ENCODE data around the gene ABT1. TPM values are rescaled to one million over a fixed set of nuclear protein-coding genes. Genes with fewer than 3 reads are reported as not detected.

ABT1 gene
- total RNA-seq, 4 donors from 2014 or later, result 11.9 to 17.6 (median 15.0) TPM

DNA sequence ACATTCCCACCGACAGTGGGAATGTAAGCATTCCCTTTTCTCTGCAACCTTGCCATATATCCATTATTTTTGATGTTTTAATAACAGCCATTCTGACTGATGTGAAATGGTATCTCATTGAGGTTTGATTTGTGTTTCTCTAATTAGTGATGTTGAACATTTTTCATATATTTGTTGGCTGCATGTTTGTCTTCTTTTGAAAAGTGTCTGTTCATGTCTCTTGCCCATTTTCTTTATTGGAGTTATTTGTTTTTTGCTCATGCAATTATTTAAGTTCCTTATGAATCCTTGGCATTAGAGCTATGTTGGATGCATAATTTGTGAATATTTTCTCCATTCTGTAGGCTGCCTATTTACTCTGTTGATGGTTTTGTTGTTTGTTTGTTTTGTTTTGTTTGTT lies 18.0 kb upstream of the ABT1 start:
- Histone ChIP-seq H3K4me3 (replicated peaks in 1 of 3) (no peak overlapping the region), H3K27ac (no peak overlapping the region), H3K9me3 (no peaks in the 10 kb centered on the region), H3K36me3 (no peaks in the 10 kb centered on the region), H3K4me1 (no peaks in the 10 kb centered on the region), H3K27me3 (peaks cover 5% of the 10 kb centered on the region)
- WGBS, 2 donors, result 96 to 100% methylated on average over 1 of the region's 1 CpG
- TF ChIP-seq, protein P1, sequence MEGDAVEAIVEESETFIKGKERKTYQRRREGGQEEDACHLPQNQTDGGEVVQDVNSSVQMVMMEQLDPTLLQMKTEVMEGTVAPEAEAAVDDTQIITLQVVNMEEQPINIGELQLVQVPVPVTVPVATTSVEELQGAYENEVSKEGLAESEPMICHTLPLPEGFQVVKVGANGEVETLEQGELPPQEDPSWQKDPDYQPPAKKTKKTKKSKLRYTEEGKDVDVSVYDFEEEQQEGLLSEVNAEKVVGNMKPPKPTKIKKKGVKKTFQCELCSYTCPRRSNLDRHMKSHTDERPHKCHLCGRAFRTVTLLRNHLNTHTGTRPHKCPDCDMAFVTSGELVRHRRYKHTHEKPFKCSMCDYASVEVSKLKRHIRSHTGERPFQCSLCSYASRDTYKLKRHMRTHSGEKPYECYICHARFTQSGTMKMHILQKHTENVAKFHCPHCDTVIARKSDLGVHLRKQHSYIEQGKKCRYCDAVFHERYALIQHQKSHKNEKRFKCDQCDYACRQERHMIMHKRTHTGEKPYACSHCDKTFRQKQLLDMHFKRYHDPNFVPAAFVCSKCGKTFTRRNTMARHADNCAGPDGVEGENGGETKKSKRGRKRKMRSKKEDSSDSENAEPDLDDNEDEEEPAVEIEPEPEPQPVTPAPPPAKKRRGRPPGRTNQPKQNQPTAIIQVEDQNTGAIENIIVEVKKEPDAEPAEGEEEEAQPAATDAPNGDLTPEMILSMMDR (IDR thresholded peaks at IDR 0.05), result no peak
- no peak for TF ChIP-seq POLR2A (IDR thresholded peaks at IDR 0.05)
- intact Hi-C loops (cut with DNase I), result no loop called here
- DNase-seq, result no peak

GRCh38 chr6:26581164-26581915 lies 15.4 kb upstream of the ABT1 start:
- no peak for DNase-seq
- H3K27me3 ChIP-seq, result peaks cover 5% of the 10 kb centered on the region
- H3K27ac ChIP-seq, result no peak overlapping the region
- no peaks in the 10 kb centered on the region for H3K9me3 ChIP-seq
- TF ChIP-seq, protein P1 (IDR thresholded peaks at IDR 0.05), result no peak
- no peak for TF ChIP-seq POLR2A (IDR thresholded peaks at IDR 0.05)
- 62% methylated on average over 4 of the region's 4 CpGs for WGBS, 2 donors
- H3K4me3 ChIP-seq (replicated peaks in 1 of 3), result no peak overlapping the region
- intact Hi-C loops (cut with DNase I), result no loop called here
- no peaks in the 10 kb centered on the region for H3K36me3 ChIP-seq
- no peaks in the 10 kb centered on the region for H3K4me1 ChIP-seq

DNA sequence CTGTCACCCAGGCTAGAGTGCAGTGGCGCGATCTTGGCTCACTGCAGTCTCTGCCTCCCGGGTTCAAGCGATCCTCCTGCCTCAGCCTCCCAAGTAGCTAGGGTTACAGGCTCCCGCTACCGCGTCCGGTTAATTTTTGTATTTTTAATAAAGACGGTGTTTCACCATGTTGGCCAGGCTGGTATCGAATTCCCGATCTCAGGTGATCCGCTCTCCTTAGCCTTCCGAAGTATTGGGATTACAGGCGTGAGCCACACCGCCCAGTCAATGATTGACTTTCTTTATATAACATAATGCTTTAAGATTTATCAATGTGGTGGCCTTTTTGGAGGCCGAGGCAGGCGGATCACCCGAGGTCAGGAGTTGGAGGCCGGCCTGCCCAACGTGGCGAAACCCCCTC lies 7.8 kb upstream of the ABT1 start:
- peaks cover 8% of the 10 kb centered on the region for H3K27me3 ChIP-seq
- intact Hi-C loops (cut with DNase I), result no loop called here
- 93 to 94% methylated on average over 21 of the region's 21 CpGs for WGBS, 2 donors
- H3K4me3 ChIP-seq (replicated peaks in 1 of 3), result no peak overlapping the region
- no peak overlapping the region for H3K27ac ChIP-seq
- H3K9me3 ChIP-seq, result no peaks in the 10 kb centered on the region
- no peaks in the 10 kb centered on the region for H3K4me1 ChIP-seq
- H3K36me3 ChIP-seq, result no peaks in the 10 kb centered on the region
- TF ChIP-seq, protein P1 (IDR thresholded peaks at IDR 0.05), result no peak
- TF ChIP-seq POLR2A (IDR thresholded peaks at IDR 0.05), result no peak
- no peak for DNase-seq

GRCh38 chr6:26592649-26593048 lies 4.1 kb upstream of the ABT1 start:
- no peak for TF ChIP-seq POLR2A (IDR thresholded peaks at IDR 0.05)
- TF ChIP-seq, protein P1 (IDR thresholded peaks at IDR 0.05), result no peak
- Histone ChIP-seq H3K27me3 (peaks cover 8% of the 10 kb centered on the region), H3K9me3 (no peaks in the 10 kb centered on the region), H3K4me3 (replicated peaks in 1 of 3) (no peak overlapping the region), H3K36me3 (no peaks in the 10 kb centered on the region), H3K4me1 (peaks cover 2 to 12% of the 10 kb centered on the region in 2 donors), H3K27ac (no peak overlapping the region)
- intact Hi-C loops (cut with DNase I), result no loop called here
- 60 to 61% methylated on average over 4 of the region's 4 CpGs for WGBS, 2 donors
- DNase-seq, result no peak

GRCh38 chr6:26593278-26594130 lies 3.2 kb upstream of the ABT1 start:
- intact Hi-C loops (cut with DNase I), result no loop called here
- Histone ChIP-seq H3K27me3 (peaks cover 8% of the 10 kb centered on the region), H3K36me3 (peaks cover 3 to 6% of the 10 kb centered on the region in 2 donors), H3K4me1 (peaks cover 9 to 16% of the 10 kb centered on the region in 2 donors), H3K27ac (no peak overlapping the region), H3K4me3 (replicated peaks in 1 of 3) (no peak overlapping the region), H3K9me3 (no peaks in the 10 kb centered on the region)
- TF ChIP-seq, protein P1 (IDR thresholded peaks at IDR 0.05), result no peak
- TF ChIP-seq POLR2A (IDR thresholded peaks at IDR 0.05), result no peak
- 35 to 46% methylated on average over 20 of the region's 20 CpGs for WGBS, 2 donors
- no peak for DNase-seq
